ENCODE data around the gene MRAP.

DNA sequence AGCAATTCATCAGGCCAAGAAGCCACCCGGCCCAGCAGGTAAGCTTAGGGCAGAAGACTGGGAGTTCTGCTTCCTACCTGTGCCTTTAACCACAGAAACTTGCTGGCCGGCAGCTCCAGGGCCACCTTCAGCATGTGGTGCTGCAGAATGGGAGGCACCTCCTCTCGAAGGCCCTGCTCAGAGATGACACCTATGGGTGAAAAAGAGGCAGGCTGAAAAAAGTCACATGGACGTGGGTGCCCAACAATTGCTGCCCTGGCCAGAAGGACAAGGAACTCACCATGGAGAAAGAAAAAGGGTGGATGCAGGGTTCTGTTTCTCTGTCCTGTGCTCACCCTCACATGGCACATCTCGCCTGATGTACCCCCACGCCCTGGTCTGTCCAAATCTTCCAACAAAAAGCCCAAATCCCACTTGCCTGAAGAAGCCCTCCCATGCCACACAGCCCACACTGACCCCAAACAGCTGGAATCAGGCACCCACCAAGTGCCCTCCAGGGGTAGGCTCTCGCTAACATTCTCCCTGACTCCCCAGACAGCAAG, 61.1 kb downstream of the MRAP start:
- TF ChIP-seq EZH2 (IDR thresholded peaks at IDR 0.05; ENCODE audit: borderline replicate concordance, low read length) = no peak
- TF ChIP-seq, protein P1, sequence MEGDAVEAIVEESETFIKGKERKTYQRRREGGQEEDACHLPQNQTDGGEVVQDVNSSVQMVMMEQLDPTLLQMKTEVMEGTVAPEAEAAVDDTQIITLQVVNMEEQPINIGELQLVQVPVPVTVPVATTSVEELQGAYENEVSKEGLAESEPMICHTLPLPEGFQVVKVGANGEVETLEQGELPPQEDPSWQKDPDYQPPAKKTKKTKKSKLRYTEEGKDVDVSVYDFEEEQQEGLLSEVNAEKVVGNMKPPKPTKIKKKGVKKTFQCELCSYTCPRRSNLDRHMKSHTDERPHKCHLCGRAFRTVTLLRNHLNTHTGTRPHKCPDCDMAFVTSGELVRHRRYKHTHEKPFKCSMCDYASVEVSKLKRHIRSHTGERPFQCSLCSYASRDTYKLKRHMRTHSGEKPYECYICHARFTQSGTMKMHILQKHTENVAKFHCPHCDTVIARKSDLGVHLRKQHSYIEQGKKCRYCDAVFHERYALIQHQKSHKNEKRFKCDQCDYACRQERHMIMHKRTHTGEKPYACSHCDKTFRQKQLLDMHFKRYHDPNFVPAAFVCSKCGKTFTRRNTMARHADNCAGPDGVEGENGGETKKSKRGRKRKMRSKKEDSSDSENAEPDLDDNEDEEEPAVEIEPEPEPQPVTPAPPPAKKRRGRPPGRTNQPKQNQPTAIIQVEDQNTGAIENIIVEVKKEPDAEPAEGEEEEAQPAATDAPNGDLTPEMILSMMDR (IDR thresholded peaks at IDR 0.05; ENCODE audit: low read length) = no peak; the same call in 1 of the 2 replicates
